HepG2 (cell line): ENCODE results near the gene FETUB. TPM values are rescaled to one million over a fixed set of nuclear protein-coding genes. Genes with fewer than 3 reads are reported as not detected.

ENCODE experiments used
- ATM ChIP-seq: fragments of 450-650 bp; IDR thresholded peaks from 2 replicates; pipeline ENCODE4 v1.7.1; 2017; ENCODE audit warnings: mild to moderate bottlenecking, borderline replicate concordance
- DNMT3B ChIP-seq: conservative IDR thresholded peaks from 2 replicates; pipeline ENCODE4 v1.6.1; 2016; ENCODE audit warnings: missing biosample characterization, control low read depth
- MTF1 ChIP-seq: sonication (generic); formaldehyde crosslinking; IDR thresholded peaks from 2 replicates; pipeline ENCODE4 v1.5.0; 2020; ENCODE audit warnings: missing genetic modification reagents
- POLR2G ChIP-seq: fragments of 200-400 bp; formaldehyde crosslinking; IDR thresholded peaks from 2 replicates; pipeline ENCODE4 v1.6.1; 2018; ENCODE audit warnings: mild to moderate bottlenecking, low read depth, low read length, moderate library complexity
- RARG ChIP-seq: sonication (generic); formaldehyde crosslinking; IDR thresholded peaks from 2 replicates; pipeline ENCODE4 v1.4.0; 2020; ENCODE audit warnings: low read depth, mild to moderate bottlenecking, missing genetic modification reagents
- ZBTB1 ChIP-seq: sonication (generic); formaldehyde crosslinking; IDR thresholded peaks from 2 replicates; pipeline ENCODE4 v1.4.0; 2020; ENCODE audit warnings: missing genetic modification reagents, borderline replicate concordance
- ZFY ChIP-seq: sonication (generic); formaldehyde crosslinking; IDR thresholded peaks from 2 replicates; pipeline ENCODE4 v1.4.0; 2020; ENCODE audit warnings: missing genetic modification reagents
- ZKSCAN8 ChIP-seq: IDR thresholded peaks from 2 replicates; pipeline ENCODE4 v1.6.1; 2016; ENCODE audit warnings: borderline replicate concordance, missing genetic modification reagents, missing compliant biosample characterization
- ZNF350 ChIP-seq: sonication (generic); formaldehyde crosslinking; IDR thresholded peaks from 2 replicates; pipeline ENCODE4 v1.4.0; 2020; ENCODE audit warnings: mild to moderate bottlenecking, low read depth, missing genetic modification reagents, borderline replicate concordance
- ZNF589 ChIP-seq: sonication (generic); formaldehyde crosslinking; conservative IDR thresholded peaks from 2 replicates; pipeline ENCODE4 v1.8.0; 2022; ENCODE audit warnings: mild to moderate bottlenecking, moderate library complexity, missing genetic modification reagents
- ZNF782 ChIP-seq: sonication (generic); formaldehyde crosslinking; IDR thresholded peaks from 2 replicates; pipeline ENCODE4 v1.4.0; 2020; ENCODE audit warnings: missing genetic modification reagents, mild to moderate bottlenecking, borderline replicate concordance
- polyA plus RNA-seq, 8 experiments: library from polyadenylated mRNA; depleted of rRNA in 3 of 8; stranded (reverse) in 7 of 8; unstranded in 1 of 8; fragments of >200 nt; fragmentation: Illumina TruSeq in 4 of 8; extraction: Trizol in 4 of 8; gene quantifications; 2 replicates each; pipeline versions ENCODE4 v1.2.1 to v1.2.3, GENCODE V29; 2011 to 2016; ENCODE audit warnings: low read depth in 4 of 8, missing spikeins in 1 of 8, mixed read lengths in 1 of 8; ENCODE audit not compliant: insufficient read depth in 1 of 8
- total RNA-seq, 5 experiments: library from RNA; depleted of rRNA; stranded (reverse); fragments of >200 nt; fragmentation: Illumina TruSeq; extraction: Trizol; gene quantifications; 2 replicates each; pipeline ENCODE4 v1.2.3, GENCODE V29; 2016; ENCODE audit warnings: low read depth in 1 of 5
- TF ChIP-seq, protein P1 (sequence below): fragments of 450-650 bp; IDR thresholded peaks from 2 replicates; pipeline ENCODE4 v1.6.1; 2017; ENCODE audit warnings: mild to moderate bottlenecking
- TF ChIP-seq, protein P2 (sequence below): sonication (generic); formaldehyde crosslinking; IDR thresholded peaks from 2 replicates; pipeline ENCODE4 v1.5.1; 2020; ENCODE audit warnings: mild to moderate bottlenecking, missing genetic modification reagents, borderline replicate concordance
- TF ChIP-seq, protein P3 (sequence below): sonication (generic); formaldehyde crosslinking; IDR thresholded peaks from 2 replicates; pipeline ENCODE4 v1.4.0; 2020; ENCODE audit warnings: missing genetic modification reagents
- TF ChIP-seq, protein P4 (sequence below): sonication (generic); formaldehyde crosslinking; IDR thresholded peaks from 2 replicates; pipeline ENCODE4 v1.4.0; 2020; ENCODE audit warnings: low read depth, mild to moderate bottlenecking, missing genetic modification reagents

FETUB gene
- total and polyA plus RNA-seq, 2 of the 13 experiments (the other 11 are each of a cell fraction or from before 2014, with no cell fraction given) = 2.1 to 4.4 TPM

DNA sequence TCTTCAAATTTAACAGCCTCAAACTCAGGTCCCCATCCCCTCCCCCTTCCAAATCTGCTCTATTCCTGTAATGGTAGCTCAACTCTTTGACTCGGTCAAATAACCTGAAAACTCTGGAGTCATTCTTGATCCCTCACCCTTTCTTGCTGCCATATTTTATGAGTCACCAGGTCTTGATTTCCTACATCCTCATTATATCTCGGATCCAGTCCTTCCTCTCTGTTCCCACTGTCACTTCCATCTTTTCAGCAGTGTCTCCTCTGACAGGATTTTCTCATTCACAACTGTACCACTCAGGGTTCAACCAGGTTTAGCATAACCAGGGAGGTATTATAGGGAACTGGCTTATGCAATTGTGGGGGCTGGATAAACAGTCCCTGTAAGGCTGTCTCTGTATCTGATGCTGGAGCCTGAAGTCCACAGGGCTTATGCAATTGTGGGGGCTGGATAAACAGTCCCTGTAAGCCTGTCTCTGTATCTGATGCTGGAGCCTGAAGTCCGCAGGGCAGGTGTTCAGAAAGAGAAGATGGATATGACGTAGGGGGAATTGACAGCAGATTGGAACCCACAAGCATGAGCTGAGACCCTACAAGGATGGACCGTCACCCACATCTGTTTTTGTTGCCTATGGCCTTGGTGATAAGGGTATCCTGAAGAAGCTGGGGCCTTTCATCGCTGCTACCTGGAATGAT lies 9.1 kb upstream of the FETUB start (continued):
- peak; percentile 59; the same call in 1 of the 2 replicates for TF ChIP-seq ZNF782 (CRISPR knock-in tag)
- TF ChIP-seq, protein P1, sequence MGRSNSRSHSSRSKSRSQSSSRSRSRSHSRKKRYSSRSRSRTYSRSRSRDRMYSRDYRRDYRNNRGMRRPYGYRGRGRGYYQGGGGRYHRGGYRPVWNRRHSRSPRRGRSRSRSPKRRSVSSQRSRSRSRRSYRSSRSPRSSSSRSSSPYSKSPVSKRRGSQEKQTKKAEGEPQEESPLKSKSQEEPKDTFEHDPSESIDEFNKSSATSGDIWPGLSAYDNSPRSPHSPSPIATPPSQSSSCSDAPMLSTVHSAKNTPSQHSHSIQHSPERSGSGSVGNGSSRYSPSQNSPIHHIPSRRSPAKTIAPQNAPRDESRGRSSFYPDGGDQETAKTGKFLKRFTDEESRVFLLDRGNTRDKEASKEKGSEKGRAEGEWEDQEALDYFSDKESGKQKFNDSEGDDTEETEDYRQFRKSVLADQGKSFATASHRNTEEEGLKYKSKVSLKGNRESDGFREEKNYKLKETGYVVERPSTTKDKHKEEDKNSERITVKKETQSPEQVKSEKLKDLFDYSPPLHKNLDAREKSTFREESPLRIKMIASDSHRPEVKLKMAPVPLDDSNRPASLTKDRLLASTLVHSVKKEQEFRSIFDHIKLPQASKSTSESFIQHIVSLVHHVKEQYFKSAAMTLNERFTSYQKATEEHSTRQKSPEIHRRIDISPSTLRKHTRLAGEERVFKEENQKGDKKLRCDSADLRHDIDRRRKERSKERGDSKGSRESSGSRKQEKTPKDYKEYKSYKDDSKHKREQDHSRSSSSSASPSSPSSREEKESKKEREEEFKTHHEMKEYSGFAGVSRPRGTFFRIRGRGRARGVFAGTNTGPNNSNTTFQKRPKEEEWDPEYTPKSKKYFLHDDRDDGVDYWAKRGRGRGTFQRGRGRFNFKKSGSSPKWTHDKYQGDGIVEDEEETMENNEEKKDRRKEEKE = no peak
- TF ChIP-seq ATM = peak; percentile 59; the same call in 1 of the 2 replicates
- TF ChIP-seq ZBTB1 (CRISPR knock-in tag) = no peak
- TF ChIP-seq, protein P2, sequence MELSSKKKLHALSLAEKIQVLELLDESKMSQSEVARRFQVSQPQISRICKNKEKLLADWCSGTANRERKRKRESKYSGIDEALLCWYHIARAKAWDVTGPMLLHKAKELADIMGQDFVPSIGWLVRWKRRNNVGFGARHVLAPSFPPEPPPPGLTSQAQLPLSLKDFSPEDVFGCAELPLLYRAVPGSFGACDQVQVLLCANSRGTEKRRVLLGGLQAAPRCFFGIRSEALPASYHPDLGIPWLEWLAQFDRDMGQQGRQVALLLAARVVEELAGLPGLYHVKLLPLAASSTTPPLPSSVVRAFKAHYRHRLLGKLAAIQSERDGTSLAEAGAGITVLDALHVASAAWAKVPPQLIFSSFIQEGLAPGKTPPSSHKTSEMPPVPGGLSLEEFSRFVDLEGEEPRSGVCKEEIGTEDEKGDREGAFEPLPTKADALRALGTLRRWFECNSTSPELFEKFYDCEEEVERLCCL (CRISPR knock-in tag) = no peak
- TF ChIP-seq, protein P3, sequence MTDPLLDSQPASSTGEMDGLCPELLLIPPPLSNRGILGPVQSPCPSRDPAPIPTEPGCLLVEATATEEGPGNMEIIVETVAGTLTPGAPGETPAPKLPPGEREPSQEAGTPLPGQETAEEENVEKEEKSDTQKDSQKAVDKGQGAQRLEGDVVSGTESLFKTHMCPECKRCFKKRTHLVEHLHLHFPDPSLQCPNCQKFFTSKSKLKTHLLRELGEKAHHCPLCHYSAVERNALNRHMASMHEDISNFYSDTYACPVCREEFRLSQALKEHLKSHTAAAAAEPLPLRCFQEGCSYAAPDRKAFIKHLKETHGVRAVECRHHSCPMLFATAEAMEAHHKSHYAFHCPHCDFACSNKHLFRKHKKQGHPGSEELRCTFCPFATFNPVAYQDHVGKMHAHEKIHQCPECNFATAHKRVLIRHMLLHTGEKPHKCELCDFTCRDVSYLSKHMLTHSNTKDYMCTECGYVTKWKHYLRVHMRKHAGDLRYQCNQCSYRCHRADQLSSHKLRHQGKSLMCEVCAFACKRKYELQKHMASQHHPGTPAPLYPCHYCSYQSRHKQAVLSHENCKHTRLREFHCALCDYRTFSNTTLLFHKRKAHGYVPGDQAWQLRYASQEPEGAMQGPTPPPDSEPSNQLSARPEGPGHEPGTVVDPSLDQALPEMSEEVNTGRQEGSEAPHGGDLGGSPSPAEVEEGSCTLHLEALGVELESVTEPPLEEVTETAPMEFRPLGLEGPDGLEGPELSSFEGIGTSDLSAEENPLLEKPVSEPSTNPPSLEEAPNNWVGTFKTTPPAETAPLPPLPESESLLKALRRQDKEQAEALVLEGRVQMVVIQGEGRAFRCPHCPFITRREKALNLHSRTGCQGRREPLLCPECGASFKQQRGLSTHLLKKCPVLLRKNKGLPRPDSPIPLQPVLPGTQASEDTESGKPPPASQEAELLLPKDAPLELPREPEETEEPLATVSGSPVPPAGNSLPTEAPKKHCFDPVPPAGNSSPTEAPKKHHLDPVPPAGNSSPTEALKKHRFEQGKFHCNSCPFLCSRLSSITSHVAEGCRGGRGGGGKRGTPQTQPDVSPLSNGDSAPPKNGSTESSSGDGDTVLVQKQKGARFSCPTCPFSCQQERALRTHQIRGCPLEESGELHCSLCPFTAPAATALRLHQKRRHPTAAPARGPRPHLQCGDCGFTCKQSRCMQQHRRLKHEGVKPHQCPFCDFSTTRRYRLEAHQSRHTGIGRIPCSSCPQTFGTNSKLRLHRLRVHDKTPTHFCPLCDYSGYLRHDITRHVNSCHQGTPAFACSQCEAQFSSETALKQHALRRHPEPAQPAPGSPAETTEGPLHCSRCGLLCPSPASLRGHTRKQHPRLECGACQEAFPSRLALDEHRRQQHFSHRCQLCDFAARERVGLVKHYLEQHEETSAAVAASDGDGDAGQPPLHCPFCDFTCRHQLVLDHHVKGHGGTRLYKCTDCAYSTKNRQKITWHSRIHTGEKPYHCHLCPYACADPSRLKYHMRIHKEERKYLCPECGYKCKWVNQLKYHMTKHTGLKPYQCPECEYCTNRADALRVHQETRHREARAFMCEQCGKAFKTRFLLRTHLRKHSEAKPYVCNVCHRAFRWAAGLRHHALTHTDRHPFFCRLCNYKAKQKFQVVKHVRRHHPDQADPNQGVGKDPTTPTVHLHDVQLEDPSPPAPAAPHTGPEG (CRISPR knock-in tag) = no peak
- TF ChIP-seq ZNF589 (CRISPR knock-in tag) = no peak
- TF ChIP-seq, protein P4, sequence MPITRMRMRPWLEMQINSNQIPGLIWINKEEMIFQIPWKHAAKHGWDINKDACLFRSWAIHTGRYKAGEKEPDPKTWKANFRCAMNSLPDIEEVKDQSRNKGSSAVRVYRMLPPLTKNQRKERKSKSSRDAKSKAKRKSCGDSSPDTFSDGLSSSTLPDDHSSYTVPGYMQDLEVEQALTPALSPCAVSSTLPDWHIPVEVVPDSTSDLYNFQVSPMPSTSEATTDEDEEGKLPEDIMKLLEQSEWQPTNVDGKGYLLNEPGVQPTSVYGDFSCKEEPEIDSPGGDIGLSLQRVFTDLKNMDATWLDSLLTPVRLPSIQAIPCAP (CRISPR knock-in tag) = no peak
- TF ChIP-seq MTF1 (CRISPR knock-in tag) = no peak
- TF ChIP-seq ZNF350 (CRISPR knock-in tag) = peak; percentile 63; the same call in 1 of the 2 replicates
- TF ChIP-seq DNMT3B = no peak; the same call in 1 of the 2 replicates
- no peak for TF ChIP-seq RARG
- peak; percentile 27; the same call in 1 of the 2 replicates for TF ChIP-seq ZFY (CRISPR knock-in tag)
- no peak for TF ChIP-seq POLR2G
- TF ChIP-seq ZKSCAN8 (CRISPR knock-in tag) = no peak
